IMR-90 (cell line): ENCODE measurements around the gene SYP. TPM values are rescaled to one million over a fixed set of nuclear protein-coding genes. Genes with fewer than 3 reads are reported as not detected.

Experiments
- ATAC-seq: fragments of 200-7000 bp; cut with Tn5 transposase; 2 replicates; pipeline ENCODE4 v1.9.1; 2020; ENCODE audit warnings: low read depth, mild to moderate bottlenecking, moderate library complexity
- BruUV-seq: library from RNA; stranded (reverse); fragments of 400-500 nt; replicated peaks from 2 replicates; lab custom pipeline; 2021; lab: Mats Ljungman, UMichigan
- CTCF ChIA-PET: fragments of 300-600 bp; formaldehyde crosslinking; extraction: SDS; loops from one replicate; lab custom pipeline; 2021; ENCODE audit warnings: antibody characterized with exemption; lab: Yijun Ruan, JAX
- POLR2A ChIA-PET: fragments of 300-600 bp; sonication (Branson Sonifier 250); formaldehyde crosslinking; loops from one replicate; lab custom pipeline; 2022; ENCODE audit warnings: antibody characterized with exemption; ENCODE audit not compliant: unreplicated experiment; lab: Charles Lee
- DNase-seq: peaks from one replicate; pipeline ENCODE4 v3.0.0; 2013
- H2AFZ ChIP-seq: replicated peaks from 2 replicates; pipeline ENCODE3; 2013; ENCODE audit warnings: low read length, mild to moderate bottlenecking; ENCODE audit not compliant: poor library complexity
- H2AK5ac ChIP-seq: 2 replicates; pipeline ENCODE4 v1.6.1; 2013; ENCODE audit warnings: low read depth, low read length, inconsistent platforms
- H2AK9ac ChIP-seq: replicated peaks from 2 replicates; pipeline ENCODE3; 2013; ENCODE audit warnings: mild to moderate bottlenecking, low read depth, low read length, moderate library complexity; ENCODE audit not compliant: poor library complexity
- H2BK120ac ChIP-seq: 2 replicates; pipeline ENCODE4 v1.6.1; 2013; ENCODE audit warnings: low read depth, low read length, inconsistent platforms
- H2BK15ac ChIP-seq: 3 replicates; pipeline ENCODE4 v1.6.1; 2013; ENCODE audit warnings: low read depth, low read length, inconsistent platforms
- H2BK20ac ChIP-seq: 2 replicates; pipeline ENCODE4 v1.6.1; 2013; ENCODE audit warnings: low read depth, mild to moderate bottlenecking, inconsistent platforms, low read length, moderate library complexity
- H2BK5ac ChIP-seq: 2 replicates; pipeline ENCODE4 v1.6.1; 2013; ENCODE audit warnings: mild to moderate bottlenecking, low read depth, low read length, inconsistent platforms; ENCODE audit not compliant: poor library complexity, severe bottlenecking
- H3K14ac ChIP-seq: replicated peaks from 2 replicates; pipeline ENCODE4 v1.6.1; 2013; ENCODE audit warnings: low read depth, low read length, inconsistent platforms
- H3K18ac ChIP-seq: 2 replicates; pipeline ENCODE4 v1.6.1; 2013; ENCODE audit warnings: low read depth, low read length, control low read depth
- H3K23ac ChIP-seq: 2 replicates; pipeline ENCODE4 v1.6.1; 2013; ENCODE audit warnings: low read depth, low read length, inconsistent platforms
- H3K27ac ChIP-seq: 2 replicates; pipeline ENCODE4 v1.5.1; 2013; ENCODE audit warnings: mild to moderate bottlenecking, control low read depth, low read length; ENCODE audit not compliant: insufficient read depth
- H3K27me3 ChIP-seq: 2 replicates; pipeline ENCODE4 v1.6.1; 2013; ENCODE audit warnings: low read length; ENCODE audit not compliant: control insufficient read depth, insufficient read depth
- H3K36me3 ChIP-seq: 2 replicates; pipeline ENCODE4 v1.6.1; 2013; ENCODE audit warnings: low read length, mixed read lengths; ENCODE audit not compliant: control insufficient read depth, insufficient read depth
- H3K4ac ChIP-seq: 2 replicates; pipeline ENCODE4 v1.6.1; 2013; ENCODE audit warnings: low read depth, low read length, inconsistent platforms
- H3K4me1 ChIP-seq: 2 replicates; pipeline ENCODE4 v1.6.1; 2013; ENCODE audit warnings: low read length, mixed read lengths; ENCODE audit not compliant: control insufficient read depth, insufficient read depth
- H3K4me2 ChIP-seq: 2 replicates; pipeline ENCODE4 v1.6.1; 2013; ENCODE audit warnings: low read depth, mild to moderate bottlenecking, control low read depth, low read length, moderate library complexity
- H3K4me3 ChIP-seq: 2 replicates; pipeline ENCODE4 v1.5.1; 2013; ENCODE audit warnings: low read depth, mild to moderate bottlenecking, control low read depth, low read length, moderate library complexity; ENCODE audit not compliant: insufficient read depth
- H3K56ac ChIP-seq: 2 replicates; pipeline ENCODE4 v1.6.1; 2013; ENCODE audit warnings: low read length, inconsistent platforms; ENCODE audit not compliant: insufficient read depth; ENCODE audit errors: extremely low read depth
- H3K79me1 ChIP-seq, 2 experiments: 2 replicates each; pipeline ENCODE4 v1.6.1; 2013; ENCODE audit warnings: low read length in 2 of 2, inconsistent platforms in 1 of 2, low read depth in 1 of 2
- H3K9ac ChIP-seq: 2 replicates; pipeline ENCODE4 v1.6.1; 2013; ENCODE audit warnings: low read depth, low read length, control low read depth
- H3K9me1 ChIP-seq: 2 replicates; pipeline ENCODE4 v1.6.1; 2013; ENCODE audit warnings: low read length, inconsistent platforms; ENCODE audit not compliant: insufficient read depth
- H3K9me3 ChIP-seq: 2 replicates; pipeline ENCODE4 v1.6.1; 2013; ENCODE audit warnings: low read length; ENCODE audit not compliant: control insufficient read depth, insufficient read depth
- H4K20me1 ChIP-seq: 2 replicates; pipeline ENCODE4 v1.6.1; 2013; ENCODE audit warnings: low read length, inconsistent platforms; ENCODE audit not compliant: insufficient read depth
- H4K5ac ChIP-seq: 2 replicates; pipeline ENCODE4 v1.6.1; 2013; ENCODE audit warnings: mild to moderate bottlenecking, low read depth, low read length, control low read depth
- H4K8ac ChIP-seq, 2 experiments: 2 replicates each; pipeline ENCODE4 v1.6.1; 2013; ENCODE audit warnings: low read depth in 2 of 2, low read length in 2 of 2, control low read depth in 1 of 2, inconsistent platforms in 1 of 2
- H4K91ac ChIP-seq: 2 replicates; pipeline ENCODE4 v1.6.1; 2013; ENCODE audit warnings: low read depth, low read length, inconsistent platforms; ENCODE audit not compliant: insufficient read depth
- BHLHE40 ChIP-seq: fragments of 150-350 bp; IDR thresholded peaks from 2 replicates; pipeline ENCODE4 v1.6.1; 2016; ENCODE audit warnings: mild to moderate bottlenecking, low read depth, low read length
- CEBPB ChIP-seq: IDR thresholded peaks from 2 replicates; pipeline ENCODE4 v1.6.1; 2012; ENCODE audit warnings: low read depth, low read length, improper control_type of control experiment
- CHD1 ChIP-seq: IDR thresholded peaks from 2 replicates; pipeline ENCODE4 v1.6.1; 2012; ENCODE audit warnings: low read depth, low read length, improper control_type of control experiment
- ELK1 ChIP-seq: fragments of 150-350 bp; IDR thresholded peaks from 2 replicates; pipeline ENCODE4 v1.6.1; 2016; ENCODE audit warnings: low read depth, mild to moderate bottlenecking, low read length, moderate library complexity, borderline replicate concordance
- FOS ChIP-seq: fragments of 150-350 bp; IDR thresholded peaks from 2 replicates; pipeline ENCODE4 v1.6.1; 2016; ENCODE audit warnings: low read depth, low read length
- MAFK ChIP-seq: IDR thresholded peaks from 2 replicates; pipeline ENCODE4 v1.6.1; 2012; ENCODE audit warnings: low read depth, low read length, improper control_type of control experiment
- MAZ ChIP-seq: IDR thresholded peaks from 2 replicates; pipeline ENCODE4 v1.6.1; 2012; ENCODE audit warnings: low read depth, mild to moderate bottlenecking, low read length, improper control_type of control experiment, moderate library complexity, borderline replicate concordance
- POLR2A ChIP-seq: IDR thresholded peaks from 2 replicates; pipeline ENCODE4 v1.6.1; 2012; ENCODE audit warnings: mild to moderate bottlenecking, low read depth, low read length
- RAD21 ChIP-seq: IDR thresholded peaks from 2 replicates; pipeline ENCODE4 v1.6.1; 2012; ENCODE audit warnings: low read length, improper control_type of control experiment
- RCOR1 ChIP-seq: IDR thresholded peaks from 2 replicates; pipeline ENCODE4 v1.6.1; 2012; ENCODE audit warnings: mild to moderate bottlenecking, low read length, improper control_type of control experiment; ENCODE audit not compliant: insufficient replicate concordance
- SMC3 ChIP-seq: fragments of 150-350 bp; IDR thresholded peaks from 2 replicates; pipeline ENCODE4 v1.6.1; 2016; ENCODE audit warnings: low read depth, mild to moderate bottlenecking, antibody characterized with exemption, low read length, moderate library complexity
- USF2 ChIP-seq: fragments of 150-350 bp; IDR thresholded peaks from 2 replicates; pipeline ENCODE4 v1.6.1; 2017; ENCODE audit warnings: mild to moderate bottlenecking, antibody characterized with exemption, low read length, low read depth
- dilution Hi-C: fragments of 300-500 bp; cut with HindIII; formaldehyde crosslinking; loops from one replicate; pipeline ENCODE4 v1.14.3; 2018; ENCODE audit warnings: low sequenced_read_pairs; ENCODE audit not compliant: unreplicated experiment
- in situ Hi-C: fragments of 300-500 bp; cut with MboI; formaldehyde crosslinking; loops from 3 replicates; pipeline ENCODE4 v1.14.3; 2019; ENCODE audit warnings: low sequenced_read_pairs, inconsistent platforms, mixed read lengths
- intact Hi-C: fragments of 100-400 bp; cut with micrococcal nuclease; formaldehyde crosslinking; loops from 2 replicates; pipeline ENCODE4 v1.10.0; 2022
- polyA plus RNA-seq, 3 experiments: library from polyadenylated mRNA; depleted of rRNA; stranded (reverse); fragments of >200 nt; gene quantifications; 2 replicates each; pipeline ENCODE4 v1.2.3, GENCODE V29; 2012; ENCODE audit warnings: low replicate concordance in 1 of 3
- total RNA-seq: library from RNA; depleted of rRNA; stranded (reverse); fragments of >200 nt; gene quantifications from 2 replicates; pipeline ENCODE4 v1.2.3, GENCODE V29; 2012

The SYP gene
- total and polyA plus RNA-seq, 2 of the 4 experiments (the other 2 are of a cell fraction): under 0.01 to 0.05 TPM

GRCh38 chrX:49220100-49220499 is 20.1 kb upstream of the SYP start:
- Histone ChIP-seq H4K8ac (no peak overlapping the region), H4K20me1 (no peaks in the 10 kb centered on the region), H3K9me3 (peaks cover 2% of the 10 kb centered on the region), H3K4me1 (no peaks in the 10 kb centered on the region), H3K4ac (no peak overlapping the region), H2AFZ (no peak overlapping the region), H2AK9ac (no peak overlapping the region), H3K9ac (no peak overlapping the region), H2BK20ac (no peak overlapping the region), H4K5ac (no peak overlapping the region), H3K56ac (no peak overlapping the region), H4K91ac (no peak overlapping the region), H3K23ac (no peak overlapping the region), H3K79me1 (no peaks in the 10 kb centered on the region), H2BK120ac (no peak overlapping the region), H3K27ac (no peak overlapping the region), H3K27me3 (peaks cover 2% of the 10 kb centered on the region), H2BK15ac (no peak overlapping the region), H3K36me3 (no peaks in the 10 kb centered on the region), H3K4me3 (no peak overlapping the region), H3K18ac (no peak overlapping the region), H2AK5ac (no peak overlapping the region), H3K4me2 (no peak overlapping the region), H3K14ac (no peak overlapping the region), H2BK5ac (no peak overlapping the region), H3K9me1 (no peaks in the 10 kb centered on the region)
- DNase-seq (no peak), ATAC-seq (no peak)
- dilution Hi-C loops: no loop called here
- TF ChIP-seq MAFK: no peak
- no peak for TF ChIP-seq RCOR1
- TF ChIP-seq USF2: no peak
- TF ChIP-seq CHD1: no peak
- TF ChIP-seq MAZ: no peak
- no peak for TF ChIP-seq BHLHE40
- TF ChIP-seq SMC3: no peak
- no peak for TF ChIP-seq ELK1
- no peak for TF ChIP-seq RAD21
- TF ChIP-seq CEBPB: no peak
- TF ChIP-seq POLR2A: no peak
- TF ChIP-seq FOS: no peak
- POLR2A ChIA-PET: no interaction called here
- intact Hi-C loops: no loop called here
- CTCF ChIA-PET: no interaction called here
- in situ Hi-C loops: no loop called here
- no TSS peak for BruUV-seq
